DMS79 treated with DMSO at 0.1 percent for 48 hours (cell line): ENCODE results near the gene ZNF485.
A peak's percentile ranks its signal among the peaks of the same experiment; 100 is the strongest.
"Not testable (repeated sequence)": the region's sequence is repeated elsewhere in the genome, so short reads cannot be mapped to it uniquely, and the experiment has no call there.

Source experiments
- DNase-seq: peaks from one replicate; lab custom pipeline; 2025; lab: John Stamatoyannopoulos, UW

ZNF485 gene

GRCh38 chr10:43605850-43606322 is 352 bp upstream of the ZNF485 start:
- no peak for DNase-seq

- no peak for DNase-seq
These were observed 948 bp downstream of the ZNF485 start for GRCh38 chr10:43607199-43607573.

GRCh38 chr10:43610636-43611035 is 4.4 kb downstream of the ZNF485 start:
- no peak for DNase-seq

GRCh38 chr10:43616697-43617370 is 10.6 kb downstream of the ZNF485 start:
- DNase-seq: no peak

GRCh38 chr10:43619368-43619767 is 13.1 kb downstream of the ZNF485 start:
- DNase-seq: no peak

- no peak for DNase-seq
These were observed 15.8 kb downstream of the ZNF485 start for GRCh38 chr10:43622038-43622437.

GRCh38 chr10:43623351-43623750 is 17.1 kb downstream of the ZNF485 start:
- DNase-seq: peak; percentile 31

- no peak for DNase-seq
These were observed 21.7 kb downstream of the ZNF485 start for GRCh38 chr10:43627942-43628341.

GRCh38 chr10:43628956-43629355 is 22.7 kb downstream of the ZNF485 start:
- DNase-seq: no peak

- DNase-seq: not testable (repeated sequence)
These were observed 29.6 kb downstream of the ZNF485 start for GRCh38 chr10:43635816-43636215.

- DNase-seq: no peak
These were observed 34.4 kb downstream of the ZNF485 start for GRCh38 chr10:43640603-43641002.

GRCh38 chr10:43644252-43644651 is 38.0 kb downstream of the ZNF485 start:
- no peak for DNase-seq

- DNase-seq: no peak
These were observed 39.6 kb downstream of the ZNF485 start for GRCh38 chr10:43645866-43646265.

GRCh38 chr10:43647576-43647975 is 41.3 kb downstream of the ZNF485 start:
- DNase-seq: no peak

- DNase-seq: peak; percentile 2
These were observed 41.8 kb downstream of the ZNF485 start for GRCh38 chr10:43648095-43648397.

- peak; percentile 39 for DNase-seq
These were observed 42.4 kb downstream of the ZNF485 start, which contains the start of gene ZNF32 for GRCh38 chr10:43648398-43649184. Gene ZNF32 (minus strand): TSS chr10:43648881. CDS start chr10:43646133, 2,748 bp downstream.

GRCh38 chr10:43649185-43649523 is 42.9 kb downstream of the ZNF485 start:
- no peak for DNase-seq

GRCh38 chr10:43653746-43654145 is 47.5 kb downstream of the ZNF485 start:
- DNase-seq: no peak

- DNase-seq: no peak
These were observed 49.1 kb downstream of the ZNF485 start for GRCh38 chr10:43655311-43655710.

GRCh38 chr10:43658227-43658626 is 52.0 kb downstream of the ZNF485 start:
- DNase-seq: no peak

- no peak for DNase-seq
These were observed 58.8 kb downstream of the ZNF485 start for GRCh38 chr10:43665054-43665453.

- DNase-seq: no peak
These were observed 60.3 kb downstream of the ZNF485 start for GRCh38 chr10:43666552-43666951.

GRCh38 chr10:43667317-43667731 is 61.1 kb downstream of the ZNF485 start:
- no peak for DNase-seq
